Measurements from ENCODE around the gene SUSD6. TPM values are rescaled to one million over a fixed set of nuclear protein-coding genes. Genes with fewer than 3 reads are reported as not detected.

Gene SUSD6
- total and polyA plus RNA-seq, 2 experiments from 2014 or later: 2.8 to 3.4 TPM

DNA sequence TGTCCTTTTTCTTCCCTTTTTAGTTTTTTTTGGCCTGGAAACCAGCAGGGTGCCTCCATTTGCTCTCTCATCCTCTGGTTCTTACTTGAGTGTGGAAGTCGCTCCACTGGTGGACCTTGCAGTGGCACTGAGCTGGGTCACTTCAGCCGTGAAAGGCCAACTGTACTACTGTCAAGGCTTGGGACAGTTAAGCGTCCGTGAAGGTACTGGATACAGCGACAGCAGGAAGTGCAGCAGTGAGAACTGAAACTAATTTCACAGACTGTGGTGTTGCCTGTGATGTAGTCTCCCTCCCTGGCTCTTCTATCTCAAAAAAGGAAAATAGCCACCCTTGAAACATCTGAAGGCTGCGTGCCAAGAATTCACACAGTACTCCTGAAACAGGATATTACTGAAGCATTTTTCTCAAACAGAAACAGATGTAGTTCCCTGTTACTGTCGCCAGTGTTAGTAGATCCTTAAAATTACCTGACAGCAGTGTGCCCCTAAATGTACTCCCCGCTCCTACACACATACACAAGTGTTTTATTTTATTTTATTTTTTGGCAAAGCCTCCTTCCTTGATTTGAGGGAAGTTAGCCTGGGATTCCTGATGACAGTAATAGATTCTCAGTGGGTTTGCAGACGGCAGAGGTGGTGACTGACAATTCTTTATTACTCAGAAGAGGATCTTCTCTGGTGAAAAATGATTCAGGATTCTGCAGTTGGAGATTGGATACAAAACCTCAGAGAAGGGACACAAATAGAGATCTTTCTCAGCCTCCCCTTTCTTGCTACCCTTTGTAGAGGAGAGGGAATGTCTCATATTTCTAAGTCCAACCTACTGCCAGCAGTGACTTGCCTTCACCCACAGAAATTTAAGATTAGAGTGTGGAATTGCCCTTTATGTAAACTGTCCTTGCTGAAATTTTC is 4.4 kb downstream of the SUSD6 start:
- TF ChIP-seq JUNB (IDR thresholded peaks at IDR 0.05; ENCODE audit: unreplicated experiment) (no peak), POLR2AphosphoS5 (IDR thresholded peaks at IDR 0.05; ENCODE audit: low read depth) (no peak)
- TF ChIP-seq, protein P1, sequence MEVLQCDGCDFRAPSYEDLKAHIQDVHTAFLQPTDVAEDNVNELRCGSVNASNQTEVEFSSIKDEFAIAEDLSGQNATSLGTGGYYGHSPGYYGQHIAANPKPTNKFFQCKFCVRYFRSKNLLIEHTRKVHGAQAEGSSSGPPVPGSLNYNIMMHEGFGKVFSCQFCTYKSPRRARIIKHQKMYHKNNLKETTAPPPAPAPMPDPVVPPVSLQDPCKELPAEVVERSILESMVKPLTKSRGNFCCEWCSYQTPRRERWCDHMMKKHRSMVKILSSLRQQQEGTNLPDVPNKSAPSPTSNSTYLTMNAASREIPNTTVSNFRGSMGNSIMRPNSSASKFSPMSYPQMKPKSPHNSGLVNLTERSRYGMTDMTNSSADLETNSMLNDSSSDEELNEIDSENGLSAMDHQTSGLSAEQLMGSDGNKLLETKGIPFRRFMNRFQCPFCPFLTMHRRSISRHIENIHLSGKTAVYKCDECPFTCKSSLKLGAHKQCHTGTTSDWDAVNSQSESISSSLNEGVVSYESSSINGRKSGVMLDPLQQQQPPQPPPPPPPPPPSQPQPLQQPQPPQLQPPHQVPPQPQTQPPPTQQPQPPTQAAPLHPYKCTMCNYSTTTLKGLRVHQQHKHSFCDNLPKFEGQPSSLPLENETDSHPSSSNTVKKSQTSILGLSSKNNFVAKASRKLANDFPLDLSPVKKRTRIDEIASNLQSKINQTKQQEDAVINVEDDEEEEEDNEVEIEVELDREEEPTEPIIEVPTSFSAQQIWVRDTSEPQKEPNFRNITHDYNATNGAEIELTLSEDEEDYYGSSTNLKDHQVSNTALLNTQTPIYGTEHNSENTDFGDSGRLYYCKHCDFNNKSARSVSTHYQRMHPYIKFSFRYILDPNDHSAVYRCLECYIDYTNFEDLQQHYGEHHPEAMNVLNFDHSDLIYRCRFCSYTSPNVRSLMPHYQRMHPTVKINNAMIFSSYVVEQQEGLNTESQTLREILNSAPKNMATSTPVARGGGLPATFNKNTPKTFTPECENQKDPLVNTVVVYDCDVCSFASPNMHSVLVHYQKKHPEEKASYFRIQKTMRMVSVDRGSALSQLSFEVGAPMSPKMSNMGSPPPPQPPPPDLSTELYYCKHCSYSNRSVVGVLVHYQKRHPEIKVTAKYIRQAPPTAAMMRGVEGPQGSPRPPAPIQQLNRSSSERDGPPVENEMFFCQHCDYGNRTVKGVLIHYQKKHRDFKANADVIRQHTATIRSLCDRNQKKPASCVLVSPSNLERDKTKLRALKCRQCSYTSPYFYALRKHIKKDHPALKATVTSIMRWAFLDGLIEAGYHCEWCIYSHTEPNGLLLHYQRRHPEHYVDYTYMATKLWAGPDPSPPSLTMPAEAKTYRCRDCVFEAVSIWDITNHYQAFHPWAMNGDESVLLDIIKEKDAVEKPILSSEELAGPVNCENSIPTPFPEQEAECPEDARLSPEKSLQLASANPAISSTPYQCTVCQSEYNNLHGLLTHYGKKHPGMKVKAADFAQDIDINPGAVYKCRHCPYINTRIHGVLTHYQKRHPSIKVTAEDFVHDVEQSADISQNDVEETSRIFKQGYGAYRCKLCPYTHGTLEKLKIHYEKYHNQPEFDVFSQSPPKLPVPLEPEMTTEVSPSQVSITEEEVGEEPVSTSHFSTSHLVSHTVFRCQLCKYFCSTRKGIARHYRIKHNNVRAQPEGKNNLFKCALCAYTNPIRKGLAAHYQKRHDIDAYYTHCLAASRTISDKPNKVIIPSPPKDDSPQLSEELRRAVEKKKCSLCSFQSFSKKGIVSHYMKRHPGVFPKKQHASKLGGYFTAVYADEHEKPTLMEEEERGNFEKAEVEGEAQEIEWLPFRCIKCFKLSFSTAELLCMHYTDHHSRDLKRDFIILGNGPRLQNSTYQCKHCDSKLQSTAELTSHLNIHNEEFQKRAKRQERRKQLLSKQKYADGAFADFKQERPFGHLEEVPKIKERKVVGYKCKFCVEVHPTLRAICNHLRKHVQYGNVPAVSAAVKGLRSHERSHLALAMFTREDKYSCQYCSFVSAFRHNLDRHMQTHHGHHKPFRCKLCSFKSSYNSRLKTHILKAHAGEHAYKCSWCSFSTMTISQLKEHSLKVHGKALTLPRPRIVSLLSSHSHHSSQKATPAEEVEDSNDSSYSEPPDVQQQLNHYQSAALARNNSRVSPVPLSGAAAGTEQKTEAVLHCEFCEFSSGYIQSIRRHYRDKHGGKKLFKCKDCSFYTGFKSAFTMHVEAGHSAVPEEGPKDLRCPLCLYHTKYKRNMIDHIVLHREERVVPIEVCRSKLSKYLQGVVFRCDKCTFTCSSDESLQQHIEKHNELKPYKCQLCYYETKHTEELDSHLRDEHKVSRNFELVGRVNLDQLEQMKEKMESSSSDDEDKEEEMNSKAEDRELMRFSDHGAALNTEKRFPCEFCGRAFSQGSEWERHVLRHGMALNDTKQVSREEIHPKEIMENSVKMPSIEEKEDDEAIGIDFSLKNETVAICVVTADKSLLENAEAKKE (CRISPR knock-in tag; IDR thresholded peaks at IDR 0.05): no peak
- Mint-ChIP-seq H3K27me3 (ENCODE audit: insufficient read depth, low read depth, poor library complexity) (peaks cover 9% of the 10 kb centered on the region), H3K9me3 (no peaks in the 10 kb centered on the region), H3K36me3 (ENCODE audit: low read depth) (no peaks in the 10 kb centered on the region; the same call in 2 of the 3 replicates), H3K4me1 (peaks cover 29% of the 10 kb centered on the region), H3K27ac (no peak overlapping the region), H3K4me3 (no peak overlapping the region)
- Histone ChIP-seq H3K36me3 (ENCODE audit: insufficient read depth) (no peaks in the 10 kb centered on the region), H4K20me1 (replicated peaks; ENCODE audit: insufficient read depth) (no peaks in the 10 kb centered on the region), H3K79me2 (replicated peaks; ENCODE audit: insufficient read depth) (no peaks in the 10 kb centered on the region), H3K4me2 (no peak overlapping the region), H3K27ac (ENCODE audit: low read depth) (no peak overlapping the region), H3K4me1 (ENCODE audit: insufficient read depth) (peaks cover 7% of the 10 kb centered on the region), H3K27me3 (ENCODE audit: insufficient read depth) (peaks cover 19% of the 10 kb centered on the region), H3K4me3 (no peak overlapping the region), H2AFZ (no peak overlapping the region), H3F3A (replicated peaks; ENCODE audit: low read depth) (no peaks in the 10 kb centered on the region; the same call in 1 of the 2 replicates), H3K9me2 (ENCODE audit: insufficient read depth) (no peaks in the 10 kb centered on the region)
- ATAC-seq: no peak
- DNase-seq (ENCODE audit: low spot score): no peak

DNA sequence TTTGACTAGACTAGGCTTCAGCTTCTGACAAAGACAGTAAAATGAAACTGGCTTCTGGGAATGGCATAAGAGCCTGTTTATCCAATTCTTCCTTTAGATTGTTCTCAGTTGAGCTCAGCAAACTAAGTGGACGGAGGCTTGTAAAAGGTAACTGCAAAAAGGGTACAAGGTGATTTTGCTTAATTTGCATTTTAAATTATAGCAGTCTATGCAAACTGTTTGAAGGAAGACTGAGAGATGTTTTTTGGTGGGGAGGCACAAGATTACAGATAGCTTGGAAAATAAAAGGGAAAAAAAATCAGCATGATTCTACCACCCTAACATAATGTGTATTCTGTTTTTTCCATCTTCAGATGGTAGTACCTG is 5.0 kb downstream of the SUSD6 start:
- Histone ChIP-seq H4K20me1 (replicated peaks; ENCODE audit: insufficient read depth) (no peaks in the 10 kb centered on the region), H3K36me3 (ENCODE audit: insufficient read depth) (no peaks in the 10 kb centered on the region), H3K79me2 (replicated peaks; ENCODE audit: insufficient read depth) (no peaks in the 10 kb centered on the region), H2AFZ (no peak overlapping the region), H3K27me3 (ENCODE audit: insufficient read depth) (peaks cover 19% of the 10 kb centered on the region), H3K27ac (ENCODE audit: low read depth) (no peak overlapping the region), H3F3A (replicated peaks; ENCODE audit: low read depth) (no peaks in the 10 kb centered on the region; the same call in 1 of the 2 replicates), H3K4me3 (no peak overlapping the region), H3K4me2 (no peak overlapping the region), H3K4me1 (ENCODE audit: insufficient read depth) (peaks cover 5% of the 10 kb centered on the region), H3K9me2 (ENCODE audit: insufficient read depth) (no peaks in the 10 kb centered on the region)
- no peaks in the 10 kb centered on the region for H3K36me3 Mint-ChIP-seq (ENCODE audit: low read depth)
- DNase-seq (ENCODE audit: low spot score) (no peak), ATAC-seq (no peak)
- TF ChIP-seq, protein P2, sequence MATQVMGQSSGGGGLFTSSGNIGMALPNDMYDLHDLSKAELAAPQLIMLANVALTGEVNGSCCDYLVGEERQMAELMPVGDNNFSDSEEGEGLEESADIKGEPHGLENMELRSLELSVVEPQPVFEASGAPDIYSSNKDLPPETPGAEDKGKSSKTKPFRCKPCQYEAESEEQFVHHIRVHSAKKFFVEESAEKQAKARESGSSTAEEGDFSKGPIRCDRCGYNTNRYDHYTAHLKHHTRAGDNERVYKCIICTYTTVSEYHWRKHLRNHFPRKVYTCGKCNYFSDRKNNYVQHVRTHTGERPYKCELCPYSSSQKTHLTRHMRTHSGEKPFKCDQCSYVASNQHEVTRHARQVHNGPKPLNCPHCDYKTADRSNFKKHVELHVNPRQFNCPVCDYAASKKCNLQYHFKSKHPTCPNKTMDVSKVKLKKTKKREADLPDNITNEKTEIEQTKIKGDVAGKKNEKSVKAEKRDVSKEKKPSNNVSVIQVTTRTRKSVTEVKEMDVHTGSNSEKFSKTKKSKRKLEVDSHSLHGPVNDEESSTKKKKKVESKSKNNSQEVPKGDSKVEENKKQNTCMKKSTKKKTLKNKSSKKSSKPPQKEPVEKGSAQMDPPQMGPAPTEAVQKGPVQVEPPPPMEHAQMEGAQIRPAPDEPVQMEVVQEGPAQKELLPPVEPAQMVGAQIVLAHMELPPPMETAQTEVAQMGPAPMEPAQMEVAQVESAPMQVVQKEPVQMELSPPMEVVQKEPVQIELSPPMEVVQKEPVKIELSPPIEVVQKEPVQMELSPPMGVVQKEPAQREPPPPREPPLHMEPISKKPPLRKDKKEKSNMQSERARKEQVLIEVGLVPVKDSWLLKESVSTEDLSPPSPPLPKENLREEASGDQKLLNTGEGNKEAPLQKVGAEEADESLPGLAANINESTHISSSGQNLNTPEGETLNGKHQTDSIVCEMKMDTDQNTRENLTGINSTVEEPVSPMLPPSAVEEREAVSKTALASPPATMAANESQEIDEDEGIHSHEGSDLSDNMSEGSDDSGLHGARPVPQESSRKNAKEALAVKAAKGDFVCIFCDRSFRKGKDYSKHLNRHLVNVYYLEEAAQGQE (IDR thresholded peaks at IDR 0.05; ENCODE audit: unreplicated experiment): no peak
- TF ChIP-seq ZNF331 (CRISPR knock-in tag; IDR thresholded peaks at IDR 0.05; ENCODE audit: low read depth): no peak
- TF ChIP-seq EZH2phosphoT487 (IDR thresholded peaks at IDR 0.05; ENCODE audit: unreplicated experiment): no peak
- no peak for TF ChIP-seq JUNB (IDR thresholded peaks at IDR 0.05; ENCODE audit: unreplicated experiment)
- TF ChIP-seq, protein P3, sequence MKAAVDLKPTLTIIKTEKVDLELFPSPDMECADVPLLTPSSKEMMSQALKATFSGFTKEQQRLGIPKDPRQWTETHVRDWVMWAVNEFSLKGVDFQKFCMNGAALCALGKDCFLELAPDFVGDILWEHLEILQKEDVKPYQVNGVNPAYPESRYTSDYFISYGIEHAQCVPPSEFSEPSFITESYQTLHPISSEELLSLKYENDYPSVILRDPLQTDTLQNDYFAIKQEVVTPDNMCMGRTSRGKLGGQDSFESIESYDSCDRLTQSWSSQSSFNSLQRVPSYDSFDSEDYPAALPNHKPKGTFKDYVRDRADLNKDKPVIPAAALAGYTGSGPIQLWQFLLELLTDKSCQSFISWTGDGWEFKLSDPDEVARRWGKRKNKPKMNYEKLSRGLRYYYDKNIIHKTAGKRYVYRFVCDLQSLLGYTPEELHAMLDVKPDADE (IDR thresholded peaks at IDR 0.05): no peak
- H3K4me1 Mint-ChIP-seq: peaks cover 26% of the 10 kb centered on the region
- no peak overlapping the region for H3K4me3 Mint-ChIP-seq
- peaks cover 7% of the 10 kb centered on the region for H3K27me3 Mint-ChIP-seq (ENCODE audit: insufficient read depth, low read depth, poor library complexity)
- H3K27ac Mint-ChIP-seq: no peak overlapping the region
- no peaks in the 10 kb centered on the region for H3K9me3 Mint-ChIP-seq

All from GM23338 (cell line).